Subcutaneous adipose tissue (tissue), 4 donors: ENCODE data around the gene IGLL5. TPM values are rescaled to one million over a fixed set of nuclear protein-coding genes. Genes with fewer than 3 reads are reported as not detected.

Experiments used
- total RNA-seq, 4 donors: library from RNA; depleted of rRNA; stranded (reverse); fragments of >200 nt; gene quantifications; one replicate each; pipeline ENCODE4 v1.1.0, GENCODE V29; 2016
- TF ChIP-seq, protein P1 (sequence below): fragments of 450-650 bp; IDR thresholded peaks from one replicate; pipeline ENCODE4 v1.5.1; 2016; ENCODE audit warnings: low read depth, mild to moderate bottlenecking, control low read depth, antibody characterized with exemption, moderate library complexity

The IGLL5 gene
- total RNA-seq, 4 donors from 2014 or later: 1.1 to 2.2 TPM; not detected in 2

DNA sequence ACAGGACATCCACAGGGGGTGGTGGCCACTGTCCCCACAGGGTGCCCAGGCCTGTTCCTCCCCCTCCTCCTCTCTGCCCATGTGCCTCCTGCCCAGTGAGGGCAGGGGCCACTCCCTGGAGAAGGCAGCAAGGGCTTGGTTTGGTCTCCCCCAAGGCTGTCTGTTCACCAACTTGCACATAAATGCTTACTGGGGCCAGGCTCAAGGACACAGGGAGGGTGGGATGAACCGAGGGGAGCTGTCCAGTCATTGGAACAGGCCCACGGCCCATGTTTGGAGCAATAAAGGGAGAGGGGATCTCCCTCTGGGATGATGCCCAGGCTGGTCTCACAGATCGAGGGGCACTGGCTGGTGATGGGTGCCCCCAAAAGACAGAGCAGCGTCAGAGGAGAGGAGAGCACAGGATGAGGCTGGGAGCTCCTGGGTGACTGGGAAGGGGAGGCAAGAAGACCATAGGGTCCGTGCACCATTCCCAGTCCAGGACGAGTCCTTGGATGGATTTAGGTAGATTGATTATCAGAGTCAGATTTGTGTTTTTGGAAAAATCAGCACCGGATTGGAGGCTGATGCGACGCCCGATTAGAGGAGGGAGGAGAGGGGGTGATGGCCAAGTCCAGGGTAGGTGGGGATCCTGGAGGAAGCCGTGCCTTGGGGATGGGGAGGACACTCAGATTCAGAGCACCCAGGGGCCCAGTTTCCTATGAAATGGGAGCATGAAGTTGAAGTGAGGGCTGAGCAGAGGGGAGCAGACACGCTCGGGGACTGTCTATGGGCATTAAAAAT is 1.1 kb downstream of the IGLL5 start:
- TF ChIP-seq, protein P1, sequence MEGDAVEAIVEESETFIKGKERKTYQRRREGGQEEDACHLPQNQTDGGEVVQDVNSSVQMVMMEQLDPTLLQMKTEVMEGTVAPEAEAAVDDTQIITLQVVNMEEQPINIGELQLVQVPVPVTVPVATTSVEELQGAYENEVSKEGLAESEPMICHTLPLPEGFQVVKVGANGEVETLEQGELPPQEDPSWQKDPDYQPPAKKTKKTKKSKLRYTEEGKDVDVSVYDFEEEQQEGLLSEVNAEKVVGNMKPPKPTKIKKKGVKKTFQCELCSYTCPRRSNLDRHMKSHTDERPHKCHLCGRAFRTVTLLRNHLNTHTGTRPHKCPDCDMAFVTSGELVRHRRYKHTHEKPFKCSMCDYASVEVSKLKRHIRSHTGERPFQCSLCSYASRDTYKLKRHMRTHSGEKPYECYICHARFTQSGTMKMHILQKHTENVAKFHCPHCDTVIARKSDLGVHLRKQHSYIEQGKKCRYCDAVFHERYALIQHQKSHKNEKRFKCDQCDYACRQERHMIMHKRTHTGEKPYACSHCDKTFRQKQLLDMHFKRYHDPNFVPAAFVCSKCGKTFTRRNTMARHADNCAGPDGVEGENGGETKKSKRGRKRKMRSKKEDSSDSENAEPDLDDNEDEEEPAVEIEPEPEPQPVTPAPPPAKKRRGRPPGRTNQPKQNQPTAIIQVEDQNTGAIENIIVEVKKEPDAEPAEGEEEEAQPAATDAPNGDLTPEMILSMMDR: no peak

DNA sequence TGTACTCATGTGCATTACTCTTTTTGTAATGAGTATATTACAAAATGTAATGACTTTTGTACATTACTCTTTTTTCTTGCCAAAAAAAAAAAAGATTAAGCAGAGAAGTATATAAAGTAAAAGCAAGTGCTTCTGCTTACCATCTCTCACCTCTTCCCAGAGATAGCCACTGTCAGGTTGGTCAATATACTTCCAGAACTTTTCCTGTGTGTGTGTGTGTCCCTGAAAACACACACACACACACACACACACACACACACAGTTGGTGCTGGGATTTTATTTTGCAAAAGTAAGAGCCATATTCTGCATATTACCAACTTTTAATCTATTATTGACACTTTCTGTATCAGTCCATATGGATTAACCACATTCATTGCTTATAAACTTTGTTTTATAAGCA is 2.5 kb downstream of the IGLL5 start:
- TF ChIP-seq, protein P1: no peak

DNA sequence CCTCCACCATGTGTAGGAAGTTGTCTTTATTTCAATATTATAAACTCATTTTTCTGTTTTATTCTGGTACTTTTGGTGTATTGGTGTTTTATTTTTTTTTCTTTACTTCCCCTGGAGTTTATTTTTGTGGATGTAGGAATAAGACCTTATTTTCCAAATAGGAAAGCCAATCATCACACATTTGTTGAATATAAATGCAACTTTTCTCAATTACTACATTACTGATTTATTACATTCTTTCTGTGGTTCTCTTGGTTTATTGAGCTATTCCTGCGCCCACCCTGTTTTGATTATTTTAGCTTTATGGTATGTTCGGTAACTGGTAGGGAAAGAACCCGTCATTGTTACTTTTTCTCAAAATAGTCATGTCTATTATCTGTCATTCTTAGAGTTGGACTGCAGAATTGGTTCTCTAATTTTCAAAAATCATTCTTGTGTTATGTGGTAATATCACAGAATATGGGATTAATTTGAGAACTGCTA is 3.6 kb downstream of the IGLL5 start:
- TF ChIP-seq, protein P1: no peak

DNA sequence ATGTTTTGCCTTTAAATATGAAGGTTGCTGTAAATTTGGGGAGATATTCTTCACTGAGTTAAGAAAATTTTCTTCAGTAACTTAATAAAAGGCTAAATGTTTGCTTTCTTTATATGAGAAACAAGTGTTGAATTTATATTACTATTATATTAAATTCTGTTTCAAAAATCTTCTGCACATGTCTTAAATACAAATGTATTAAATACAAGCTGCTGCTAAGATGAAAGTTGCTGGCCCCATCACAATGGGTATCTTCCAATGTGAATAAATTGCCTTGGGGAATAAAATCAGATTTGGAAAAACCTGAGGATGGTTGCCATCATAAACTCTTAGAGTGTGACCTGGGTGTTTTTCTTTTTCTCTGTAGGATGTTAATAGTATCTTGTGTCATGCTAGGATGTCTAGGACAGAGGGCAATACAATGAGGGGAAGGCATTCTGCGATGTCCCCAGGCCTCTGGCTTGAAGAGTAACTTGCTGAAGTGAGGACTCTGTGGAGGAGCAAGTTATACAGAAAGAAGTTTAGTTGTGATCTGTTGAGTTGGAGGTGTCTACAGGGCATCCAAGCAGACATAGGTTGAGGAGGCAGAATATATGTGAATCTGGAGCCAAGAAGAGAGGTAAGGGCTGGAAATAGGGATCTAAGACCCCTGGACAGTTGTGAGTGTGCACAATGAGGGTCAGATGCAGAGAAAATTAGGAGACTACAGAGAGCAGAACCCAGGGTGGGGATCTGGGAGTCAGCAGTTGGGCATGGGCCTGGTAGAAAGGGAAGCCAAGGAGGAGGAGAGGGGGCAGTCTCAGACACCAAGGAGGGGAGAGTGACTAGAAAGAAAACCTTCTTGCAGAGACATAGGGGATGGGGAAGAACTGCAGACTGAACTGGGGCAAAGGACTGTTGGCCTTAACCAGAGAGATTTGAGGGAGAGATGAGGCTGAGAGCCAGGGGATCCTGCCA is 4.8 kb downstream of the IGLL5 start:
- TF ChIP-seq, protein P1: no peak

DNA sequence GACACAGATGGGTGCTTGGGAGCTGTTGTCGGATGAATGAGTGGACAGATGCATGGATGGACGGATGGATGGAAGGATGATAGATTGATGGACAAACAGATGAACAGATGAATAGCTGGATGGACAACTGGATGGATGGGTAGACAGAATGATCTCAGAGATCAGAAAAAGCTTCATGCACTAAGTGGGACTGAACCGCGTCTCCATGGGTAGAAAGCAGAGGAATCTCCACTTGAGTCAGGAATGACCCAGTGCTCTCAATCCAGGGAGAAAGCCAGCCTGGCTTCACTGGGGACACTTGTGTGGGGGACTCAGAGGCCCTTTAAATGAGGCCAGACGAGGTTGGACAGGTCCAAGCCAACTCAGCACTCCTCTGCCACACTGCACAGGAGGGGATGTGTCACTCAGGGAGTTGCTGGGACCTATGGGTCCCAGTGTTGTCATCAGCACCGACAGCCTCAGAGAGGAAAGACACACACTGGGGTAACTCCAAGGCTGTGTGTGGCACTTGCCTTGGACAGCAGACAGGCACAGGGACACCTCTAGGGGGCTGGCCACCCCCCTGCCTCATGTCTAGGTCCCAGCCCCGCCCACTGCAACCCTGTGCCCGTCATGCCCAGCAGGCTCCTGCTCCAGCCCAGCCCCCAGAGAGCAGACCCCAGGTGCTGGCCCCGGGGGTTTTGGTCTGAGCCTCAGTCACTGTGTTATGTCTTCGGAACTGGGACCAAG is 5.6 kb downstream of the IGLL5 start:
- TF ChIP-seq, protein P1: no peak

DNA sequence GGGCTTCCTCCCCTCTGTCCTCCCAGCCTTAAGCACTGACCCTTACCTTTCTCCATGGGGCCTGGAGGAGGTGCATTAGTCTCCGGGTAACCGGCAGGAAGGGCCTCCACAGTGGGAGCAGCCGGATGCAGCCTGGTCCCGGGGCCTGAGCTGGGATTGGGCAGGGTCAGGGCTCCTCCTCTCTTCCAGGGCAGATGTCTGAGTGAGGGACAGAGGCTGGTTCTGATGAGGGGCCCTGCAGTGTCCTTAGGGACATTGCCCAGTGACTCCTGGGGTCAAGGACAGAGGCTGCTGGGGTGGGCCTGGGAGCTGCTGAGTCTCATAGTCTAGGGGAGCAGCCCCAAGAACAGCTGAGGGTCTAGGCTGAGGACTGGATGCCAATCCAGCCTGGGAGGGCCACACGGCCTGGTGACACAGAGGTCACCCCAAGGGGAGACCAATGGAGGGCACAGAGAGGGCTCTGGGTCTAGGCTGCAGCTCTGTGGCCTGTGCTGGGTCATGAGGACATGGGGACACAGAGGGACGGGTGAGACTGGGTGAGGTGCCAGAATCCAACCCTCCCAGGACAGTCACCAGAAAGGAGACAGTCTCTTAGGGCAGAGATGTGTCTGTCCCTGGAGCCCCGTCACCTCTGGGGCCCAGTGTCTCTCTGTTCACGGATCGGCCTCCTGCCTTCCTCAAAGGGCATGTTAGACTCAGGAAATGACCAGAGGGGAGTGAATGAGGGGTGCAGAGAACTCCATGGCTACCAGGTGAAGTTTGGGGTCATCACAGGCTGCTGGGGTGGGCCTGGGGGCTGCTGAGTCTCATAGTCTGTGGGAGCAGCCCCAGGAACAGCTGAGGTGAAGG is 6.5 kb downstream of the IGLL5 start:
- TF ChIP-seq, protein P1: no peak
